Tibial nerve (tissue), 4 donors: Measurements from ENCODE around the gene EDEM3.
"Not testable (repeated sequence)": the region's sequence is repeated elsewhere in the genome, so short reads cannot be mapped to it uniquely, and the experiment has no call there.

Experiments used
- CTCF ChIP-seq, 5 experiments: fragments of 200-600 bp in 3 of 5; fragments of 450-650 bp in 2 of 5; sonication (generic) in 3 of 5; IDR thresholded peaks; one replicate each; pipeline ENCODE4 v1.5.1; 2016 to 2019; ENCODE audit warnings: antibody characterized with exemption in 5 of 5, mild to moderate bottlenecking in 3 of 5, moderate library complexity in 2 of 5
- EP300 ChIP-seq, 2 donors: sonication (generic); formaldehyde crosslinking; IDR thresholded peaks; one replicate each; pipeline ENCODE4 v1.6.1; 2017; ENCODE audit warnings: antibody characterized with exemption in 2 of 2, mild to moderate bottlenecking in 1 of 2
- POLR2A ChIP-seq, 2 donors: fragments of 450-650 bp; IDR thresholded peaks; one replicate each; pipeline ENCODE4 v1.6.1; 2017; ENCODE audit warnings: antibody characterized with exemption in 2 of 2, mild to moderate bottlenecking in 2 of 2, moderate library complexity in 2 of 2

GRCh38 chr1:184763520-184763919 lies 8.9 kb upstream of the EDEM3 start:
- TF ChIP-seq EP300, CTCF, POLR2A (IDR thresholded peaks at IDR 0.05): not testable (repeated sequence)
